Bronchial epithelial cell (primary cell): ENCODE measurements around the gene CCDC15. TPM values are rescaled to one million over a fixed set of nuclear protein-coding genes. Genes with fewer than 3 reads are reported as not detected.

Experiments used
- DNase-seq: peaks from one replicate; pipeline ENCODE4 v3.0.0-alpha.2; 2010; ENCODE audit warnings: low read depth
- FAIRE-seq: peaks from 2 replicates; lab custom pipeline; 2011; peaks lifted over from hg19 to GRCh38; lab: Jason Lieb, UNC
- H3K27me3 ChIP-seq: 2 replicates; pipeline ENCODE4 v1.5.1; 2011; ENCODE audit warnings: low read length; ENCODE audit not compliant: control insufficient read depth, insufficient read depth
- H3K36me3 ChIP-seq: 2 replicates; pipeline ENCODE4 v1.5.1; 2011; ENCODE audit warnings: low read length; ENCODE audit not compliant: control insufficient read depth, insufficient read depth
- H3K4me3 ChIP-seq: 2 replicates; pipeline ENCODE4 v1.5.1; 2011; ENCODE audit warnings: mild to moderate bottlenecking, low read depth, low read length, control low read depth
- total RNA-seq: library from RNA; depleted of rRNA; stranded (reverse); fragments of >200 nt; gene quantifications from 2 replicates; pipeline ENCODE4 v1.2.1, GENCODE V29; 2014
- TF ChIP-seq, protein P1 (sequence below): IDR thresholded peaks from 2 replicates; pipeline ENCODE4 v1.5.1; 2011; ENCODE audit warnings: mild to moderate bottlenecking, moderate library complexity, low read length, control low read depth, inconsistent platforms; ENCODE audit not compliant: insufficient read depth, severe bottlenecking

Gene CCDC15
- total RNA-seq, 1 donor from 2014 or later = 1.1 TPM

DNA sequence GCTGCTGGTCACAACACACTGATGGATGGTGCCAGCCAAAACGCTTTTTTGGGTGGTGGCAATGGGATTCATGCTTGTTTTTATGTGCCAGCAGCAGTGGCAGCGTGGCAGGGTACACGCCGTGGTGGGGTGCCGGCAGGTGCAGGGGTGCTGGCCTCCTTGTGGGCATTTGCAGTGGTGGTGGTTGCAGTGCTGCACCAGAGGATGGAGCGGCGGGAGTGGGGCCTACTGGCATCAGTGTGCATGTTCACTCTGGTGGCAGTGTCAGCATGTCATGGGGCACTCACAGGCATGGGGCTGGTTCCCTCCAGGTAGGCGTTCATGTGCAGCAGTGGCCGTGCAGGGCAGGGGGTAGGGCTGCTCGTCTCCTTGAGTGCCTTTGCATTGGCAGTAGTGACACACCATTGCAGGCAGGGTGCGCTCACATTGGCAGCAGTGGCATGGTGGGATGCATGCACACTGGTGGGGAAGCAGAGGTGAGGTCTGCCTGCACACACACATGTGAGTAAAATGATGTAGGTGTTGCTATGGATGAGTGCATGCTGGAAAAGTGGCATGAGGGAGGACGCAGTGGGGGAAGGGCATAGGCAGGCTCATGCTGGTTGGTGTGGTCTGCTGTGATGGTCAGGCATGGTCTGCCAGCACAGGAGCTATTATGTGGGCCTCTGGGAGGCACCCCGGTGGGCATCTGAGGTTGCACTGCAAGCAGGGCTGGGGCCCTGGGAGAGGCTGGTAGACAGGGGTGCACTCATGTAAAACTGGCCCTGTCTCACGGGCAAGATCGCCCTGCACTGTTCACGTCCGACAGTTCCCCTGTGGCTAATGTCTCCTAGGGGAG lies 29.9 kb downstream of the CCDC15 start:
- no peak overlapping the region for H3K4me3 ChIP-seq

DNA sequence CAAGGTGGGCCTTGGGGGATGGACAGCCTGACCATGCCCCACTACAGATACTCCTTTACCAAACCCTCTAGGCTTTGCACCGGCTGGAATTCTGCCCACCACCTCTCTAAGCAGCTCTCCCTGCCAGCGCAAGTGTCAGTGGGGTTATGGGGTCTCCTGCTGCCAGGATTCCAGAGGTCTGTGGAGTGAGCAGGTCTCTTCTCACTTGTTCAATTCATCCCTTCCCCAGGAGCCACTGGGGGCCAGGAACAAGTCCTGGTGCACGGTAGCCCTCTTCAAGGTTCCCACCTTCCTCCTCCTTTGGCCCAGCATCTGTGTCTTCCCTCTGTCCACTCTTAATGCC lies 30.5 kb downstream of the CCDC15 start:
- no peak for DNase-seq
- TF ChIP-seq, protein P1, sequence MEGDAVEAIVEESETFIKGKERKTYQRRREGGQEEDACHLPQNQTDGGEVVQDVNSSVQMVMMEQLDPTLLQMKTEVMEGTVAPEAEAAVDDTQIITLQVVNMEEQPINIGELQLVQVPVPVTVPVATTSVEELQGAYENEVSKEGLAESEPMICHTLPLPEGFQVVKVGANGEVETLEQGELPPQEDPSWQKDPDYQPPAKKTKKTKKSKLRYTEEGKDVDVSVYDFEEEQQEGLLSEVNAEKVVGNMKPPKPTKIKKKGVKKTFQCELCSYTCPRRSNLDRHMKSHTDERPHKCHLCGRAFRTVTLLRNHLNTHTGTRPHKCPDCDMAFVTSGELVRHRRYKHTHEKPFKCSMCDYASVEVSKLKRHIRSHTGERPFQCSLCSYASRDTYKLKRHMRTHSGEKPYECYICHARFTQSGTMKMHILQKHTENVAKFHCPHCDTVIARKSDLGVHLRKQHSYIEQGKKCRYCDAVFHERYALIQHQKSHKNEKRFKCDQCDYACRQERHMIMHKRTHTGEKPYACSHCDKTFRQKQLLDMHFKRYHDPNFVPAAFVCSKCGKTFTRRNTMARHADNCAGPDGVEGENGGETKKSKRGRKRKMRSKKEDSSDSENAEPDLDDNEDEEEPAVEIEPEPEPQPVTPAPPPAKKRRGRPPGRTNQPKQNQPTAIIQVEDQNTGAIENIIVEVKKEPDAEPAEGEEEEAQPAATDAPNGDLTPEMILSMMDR = no peak
- H3K4me3 ChIP-seq = no peak overlapping the region
- FAIRE-seq = peak; percentile 40
- H3K36me3 ChIP-seq = no peaks in the 10 kb centered on the region
- no peaks in the 10 kb centered on the region for H3K27me3 ChIP-seq

More for the DNA sequence above, 29.9 kb downstream of the CCDC15 start:
- DNase-seq = no peak
- H3K36me3 ChIP-seq = no peaks in the 10 kb centered on the region
- no peak for FAIRE-seq
- TF ChIP-seq, protein P1 = no peak
- no peaks in the 10 kb centered on the region for H3K27me3 ChIP-seq

DNA sequence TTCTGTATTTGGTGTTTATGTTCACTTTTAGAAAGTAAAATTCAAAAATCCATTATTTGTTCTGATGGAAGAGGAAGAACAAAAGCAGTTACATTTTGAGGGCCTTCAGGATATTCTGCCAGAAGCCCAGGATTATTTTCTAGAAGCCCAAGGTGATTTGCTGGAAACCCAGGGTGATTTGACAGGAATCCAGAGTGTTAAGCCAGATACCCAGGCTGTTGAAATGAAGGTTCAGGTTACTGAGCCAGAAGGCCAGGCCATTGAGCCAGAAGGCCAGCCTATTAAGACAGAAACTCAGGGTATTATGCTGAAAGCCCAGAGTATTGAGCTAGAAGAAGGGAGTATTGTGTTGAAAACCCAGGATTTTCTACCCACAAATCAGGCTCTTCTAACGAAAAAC lies 33.1 kb downstream of the CCDC15 start:
- no peaks in the 10 kb centered on the region for H3K27me3 ChIP-seq
- TF ChIP-seq, protein P1 = no peak
- H3K4me3 ChIP-seq = no peak overlapping the region
- no peaks in the 10 kb centered on the region for H3K36me3 ChIP-seq
- no peak for FAIRE-seq
- no peak for DNase-seq

DNA sequence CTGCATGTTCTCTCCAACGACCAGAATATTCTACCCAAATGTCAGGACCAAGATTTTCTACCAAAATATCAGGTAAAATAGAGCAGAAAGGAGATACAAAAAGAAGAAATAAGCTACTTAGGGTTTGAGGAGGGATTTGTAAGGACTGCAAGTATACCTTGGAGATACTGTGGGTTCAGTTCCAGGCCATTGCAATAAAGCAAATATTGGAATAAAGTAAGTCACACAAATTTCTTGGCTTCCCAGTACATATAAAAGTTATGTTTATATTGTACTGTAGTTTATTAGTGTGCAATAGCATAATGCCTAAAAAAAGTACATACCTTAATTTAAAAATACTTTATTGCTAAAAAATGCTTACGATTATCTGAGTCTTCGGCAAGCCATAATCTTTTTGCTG lies 34.1 kb downstream of the CCDC15 start:
- TF ChIP-seq, protein P1 = no peak

DNA sequence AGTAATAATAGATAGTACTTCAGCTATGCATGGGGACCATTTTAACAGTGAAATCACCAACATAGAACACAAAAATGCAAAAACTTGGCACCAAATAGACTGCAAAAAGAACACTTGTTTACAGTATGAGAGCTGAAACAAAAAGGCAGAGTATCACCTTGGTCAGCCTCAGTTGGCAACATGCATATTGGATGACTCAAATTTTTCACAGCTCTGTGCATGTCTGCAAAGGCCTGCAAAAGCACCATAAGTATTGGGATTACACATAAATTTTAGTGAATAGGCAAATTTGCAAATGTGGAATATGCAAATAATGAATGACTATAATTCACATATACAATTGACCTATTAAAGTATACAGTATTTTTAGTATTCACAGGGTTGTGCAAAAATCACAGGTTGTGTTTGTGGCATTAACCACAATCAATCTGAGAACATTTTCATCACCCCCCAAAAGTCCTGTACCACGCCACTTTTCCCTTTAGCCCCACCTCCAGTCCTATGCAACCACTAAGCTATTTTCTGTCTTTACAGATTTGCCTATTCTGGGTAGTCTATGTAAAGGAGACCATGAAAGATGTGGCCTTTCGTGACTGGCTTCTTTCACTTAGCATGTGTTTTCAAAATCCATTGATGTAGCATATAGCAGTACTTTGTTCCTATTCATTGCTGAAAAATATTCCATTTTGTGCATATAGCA lies 47.2 kb downstream of the CCDC15 start:
- no peaks in the 10 kb centered on the region for H3K27me3 ChIP-seq
- no peaks in the 10 kb centered on the region for H3K36me3 ChIP-seq
- FAIRE-seq (no peak), DNase-seq (peak; percentile 48)
- no peak overlapping the region for H3K4me3 ChIP-seq
- TF ChIP-seq, protein P1 = no peak

More for the DNA sequence above, 34.1 kb downstream of the CCDC15 start:
- H3K4me3 ChIP-seq = no peak overlapping the region
- no peaks in the 10 kb centered on the region for H3K27me3 ChIP-seq
- DNase-seq (no peak), FAIRE-seq (no peak)
- no peaks in the 10 kb centered on the region for H3K36me3 ChIP-seq
